ENCODE data around the gene GIPR.

DNA sequence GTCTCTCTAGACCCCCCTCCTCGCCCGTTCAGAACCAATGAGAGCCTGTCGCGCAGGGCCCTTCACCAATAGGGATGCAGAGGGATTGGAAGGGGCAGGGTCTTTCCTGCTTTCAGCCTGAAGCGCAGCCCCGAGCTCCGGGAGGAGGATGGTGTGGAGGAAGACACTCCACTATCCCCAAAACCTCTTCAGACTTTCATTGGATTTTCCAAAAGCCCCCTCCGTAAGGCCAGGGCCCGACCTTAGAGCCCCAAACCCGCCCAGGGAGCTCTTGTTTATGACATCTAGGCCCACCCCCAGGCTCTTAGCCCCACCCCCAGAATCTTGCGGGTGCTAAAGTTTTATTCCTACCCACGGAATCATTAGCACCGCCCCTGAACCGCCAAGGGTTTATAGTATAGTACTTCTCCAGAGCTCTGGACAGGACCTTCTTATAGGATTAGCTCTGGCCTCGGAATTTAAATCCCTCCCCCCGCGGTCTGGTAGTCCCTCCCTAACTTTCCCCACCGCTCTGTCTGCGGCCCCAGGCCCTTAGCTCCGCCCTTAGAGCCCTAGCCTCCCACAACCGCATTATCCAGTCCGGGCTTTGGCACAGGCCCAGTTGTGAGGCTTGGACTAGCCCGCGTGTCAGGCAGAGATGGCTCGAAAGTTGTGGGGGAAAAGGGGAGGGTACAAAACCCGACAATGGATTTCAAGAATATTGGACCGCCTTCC is 22.2 kb upstream of the GIPR start:
- TF ChIP-seq, protein P1, sequence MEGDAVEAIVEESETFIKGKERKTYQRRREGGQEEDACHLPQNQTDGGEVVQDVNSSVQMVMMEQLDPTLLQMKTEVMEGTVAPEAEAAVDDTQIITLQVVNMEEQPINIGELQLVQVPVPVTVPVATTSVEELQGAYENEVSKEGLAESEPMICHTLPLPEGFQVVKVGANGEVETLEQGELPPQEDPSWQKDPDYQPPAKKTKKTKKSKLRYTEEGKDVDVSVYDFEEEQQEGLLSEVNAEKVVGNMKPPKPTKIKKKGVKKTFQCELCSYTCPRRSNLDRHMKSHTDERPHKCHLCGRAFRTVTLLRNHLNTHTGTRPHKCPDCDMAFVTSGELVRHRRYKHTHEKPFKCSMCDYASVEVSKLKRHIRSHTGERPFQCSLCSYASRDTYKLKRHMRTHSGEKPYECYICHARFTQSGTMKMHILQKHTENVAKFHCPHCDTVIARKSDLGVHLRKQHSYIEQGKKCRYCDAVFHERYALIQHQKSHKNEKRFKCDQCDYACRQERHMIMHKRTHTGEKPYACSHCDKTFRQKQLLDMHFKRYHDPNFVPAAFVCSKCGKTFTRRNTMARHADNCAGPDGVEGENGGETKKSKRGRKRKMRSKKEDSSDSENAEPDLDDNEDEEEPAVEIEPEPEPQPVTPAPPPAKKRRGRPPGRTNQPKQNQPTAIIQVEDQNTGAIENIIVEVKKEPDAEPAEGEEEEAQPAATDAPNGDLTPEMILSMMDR (IDR thresholded peaks at IDR 0.05 in 4 of 5, conservative IDR thresholded peaks at IDR 0.05 in 1 of 5) = no peak
- no peak for TF ChIP-seq POLR2A (IDR thresholded peaks at IDR 0.05)

Measured in gastrocnemius medialis (tissue), 4 donors.